Fibroblast of upper back skin (primary cell): ENCODE measurements around the gene DNAJC16.
"Not testable (repeated sequence)": the region's sequence is repeated elsewhere in the genome, so short reads cannot be mapped to it uniquely, and the experiment has no call there.

Experiments used
- DNase-seq: peaks from one replicate; pipeline ENCODE4 v3.0.0-alpha.2; 2013

DNAJC16 gene

GRCh38 chr1:15508700-15509487, 17.8 kb upstream of the DNAJC16 start:
- no peak for DNase-seq

- no peak for DNase-seq
Measured at GRCh38 chr1:15509586-15509985, 17.1 kb upstream of the DNAJC16 start.

- no peak for DNase-seq
Measured at GRCh38 chr1:15510611-15511405, 15.8 kb upstream of the DNAJC16 start.

GRCh38 chr1:15513192-15513591, 13.5 kb upstream of the DNAJC16 start:
- DNase-seq, result no peak

GRCh38 chr1:15513919-15514318, 12.7 kb upstream of the DNAJC16 start:
- DNase-seq, result no peak

GRCh38 chr1:15514557-15514956, 12.1 kb upstream of the DNAJC16 start:
- DNase-seq, result not testable (repeated sequence)

- DNase-seq, result no peak
Measured at GRCh38 chr1:15515022-15515663, 11.5 kb upstream of the DNAJC16 start.

GRCh38 chr1:15519625-15520024, 7.0 kb upstream of the DNAJC16 start:
- no peak for DNase-seq

- not testable (repeated sequence) for DNase-seq
Measured at GRCh38 chr1:15521206-15521906, 5.3 kb upstream of the DNAJC16 start.

- DNase-seq, result no peak
Measured at GRCh38 chr1:15522551-15522950, 4.1 kb upstream of the DNAJC16 start.

DNA sequence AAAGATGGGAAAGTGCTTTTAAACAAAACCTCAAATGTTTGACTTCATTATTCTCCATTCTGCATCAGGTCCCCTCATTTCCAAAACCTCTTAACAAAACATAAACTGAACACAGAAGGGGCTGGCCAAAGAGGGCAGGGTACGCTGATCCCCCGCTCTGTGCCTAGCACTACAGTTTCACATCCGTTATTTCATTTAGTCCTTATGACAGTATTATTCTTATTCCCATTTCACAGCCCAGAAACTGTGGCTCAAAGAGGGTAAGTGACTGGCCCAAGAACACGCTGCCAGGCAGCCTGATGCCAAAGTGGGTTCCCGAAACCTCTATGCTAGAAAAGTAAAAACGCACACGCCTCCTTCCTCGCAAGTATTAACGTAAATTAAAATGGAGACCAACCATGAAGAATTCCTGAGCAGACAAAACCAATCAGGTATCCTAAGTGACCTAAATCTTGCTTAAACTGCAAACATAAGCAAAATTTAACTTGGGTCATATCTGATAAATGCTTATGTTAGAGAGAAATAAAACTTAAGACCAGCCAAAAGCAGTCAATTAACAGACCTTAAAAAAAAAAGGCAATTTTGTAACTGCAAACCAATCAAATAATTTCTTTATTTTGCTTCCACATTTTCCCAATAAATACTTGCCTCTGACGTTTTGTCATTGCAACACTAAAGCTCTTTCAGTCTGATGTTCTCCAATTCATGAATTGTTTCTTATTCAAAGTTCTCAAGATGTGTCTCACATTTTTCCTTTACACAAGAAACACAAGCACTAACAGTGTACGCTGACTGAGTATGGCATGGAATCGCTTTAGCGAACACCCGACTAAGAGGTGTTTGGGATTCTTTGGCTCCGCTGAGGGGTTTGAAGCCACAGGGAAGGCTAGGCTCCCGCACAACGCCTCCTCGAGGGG, 3.3 kb upstream of the DNAJC16 start:
- DNase-seq, result no peak

DNA sequence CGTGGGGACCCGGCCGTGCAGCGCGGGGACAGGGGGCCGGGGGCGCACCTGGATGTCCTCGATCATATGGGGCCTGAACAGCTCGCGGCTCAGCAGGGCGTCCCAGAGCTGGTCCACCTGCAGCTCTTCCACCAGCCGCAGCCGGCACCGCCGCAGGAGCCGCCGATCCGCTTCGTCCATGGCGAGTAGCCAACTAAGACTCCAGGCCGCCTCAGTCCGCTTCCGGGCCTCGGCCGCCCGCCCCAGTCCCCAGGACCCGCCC, 2.7 kb upstream of the DNAJC16 start, which contains the start of gene CASP9:
CASP9 (minus strand) TSS at position 195 of the 262 bp plus-strand sequence; CDS start at position 180, 15 bp downstream.
- DNase-seq, result no peak

- DNase-seq, result peak; percentile 99
Measured at GRCh38 chr1:15524283-15525049, 2.2 kb upstream of the DNAJC16 start.

DNA sequence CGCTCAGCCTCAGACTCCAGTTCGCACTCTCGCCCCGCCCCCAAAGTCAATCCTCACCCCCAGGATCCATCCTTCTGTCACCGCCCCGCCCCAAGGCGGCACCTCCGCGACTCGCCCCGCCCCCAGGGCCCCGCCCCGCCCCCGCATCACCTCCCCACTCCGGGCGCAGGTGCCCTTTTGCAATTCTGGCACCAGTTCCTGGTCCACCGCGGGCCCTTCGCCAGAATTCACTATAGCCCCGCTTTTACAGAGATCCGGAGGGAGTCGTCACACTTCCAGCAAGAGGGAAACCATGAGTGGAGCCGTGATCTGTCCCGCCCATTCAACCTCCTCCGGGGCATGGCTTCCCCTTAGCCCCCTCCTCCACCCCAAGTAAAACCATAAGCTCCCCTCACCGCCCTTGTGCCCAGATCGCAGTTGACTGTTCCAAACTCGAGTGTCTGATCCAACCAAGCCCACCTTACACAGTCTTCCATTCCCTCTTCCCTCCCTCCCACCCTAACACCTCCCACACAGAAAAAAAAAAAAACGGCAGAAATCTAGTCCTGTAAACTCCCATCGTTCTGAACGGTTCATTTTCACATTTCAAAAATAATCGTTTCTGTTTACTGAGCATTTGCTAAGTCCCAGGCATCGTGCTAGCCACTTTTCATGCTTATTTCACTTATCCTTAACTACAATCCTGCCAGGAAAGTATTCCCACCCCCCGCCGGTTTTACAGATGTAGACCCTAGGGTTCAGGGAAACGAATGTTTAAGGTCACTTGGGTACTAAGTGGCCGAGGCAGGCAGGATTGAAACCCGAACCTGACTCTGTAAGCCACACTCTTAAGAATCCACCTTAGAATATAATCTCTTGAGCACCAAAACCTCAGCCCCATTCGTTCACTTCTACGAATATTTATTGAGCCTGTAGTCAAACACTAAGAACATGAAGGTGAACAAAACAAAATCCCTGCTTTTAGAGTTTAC, 1.3 kb upstream of the DNAJC16 start:
- DNase-seq, result no peak

GRCh38 chr1:15526021-15526489, 593 bp upstream of the DNAJC16 start:
- no peak for DNase-seq

DNA sequence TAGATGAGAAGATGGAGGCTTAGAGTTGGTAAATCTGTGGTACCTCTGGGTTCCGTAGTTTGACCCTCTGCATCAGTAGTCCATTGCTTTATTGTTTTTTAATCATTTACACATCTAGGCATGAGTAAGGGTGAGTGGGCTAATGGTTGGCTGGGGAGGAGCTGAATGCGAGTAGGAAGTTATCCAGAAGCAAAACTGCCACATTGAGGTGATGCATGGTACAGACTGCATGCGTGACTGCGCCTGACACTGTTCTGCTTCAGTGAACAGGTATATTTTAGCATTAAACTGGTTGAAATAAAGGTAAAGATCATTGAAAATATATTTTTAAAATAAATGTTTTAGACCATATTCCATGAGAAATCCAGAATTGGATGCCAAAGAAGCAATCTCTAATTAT, 4.4 kb downstream of the DNAJC16 start:
- no peak for DNase-seq

- no peak for DNase-seq
Measured at GRCh38 chr1:15531682-15532081, 5.0 kb downstream of the DNAJC16 start.

DNA sequence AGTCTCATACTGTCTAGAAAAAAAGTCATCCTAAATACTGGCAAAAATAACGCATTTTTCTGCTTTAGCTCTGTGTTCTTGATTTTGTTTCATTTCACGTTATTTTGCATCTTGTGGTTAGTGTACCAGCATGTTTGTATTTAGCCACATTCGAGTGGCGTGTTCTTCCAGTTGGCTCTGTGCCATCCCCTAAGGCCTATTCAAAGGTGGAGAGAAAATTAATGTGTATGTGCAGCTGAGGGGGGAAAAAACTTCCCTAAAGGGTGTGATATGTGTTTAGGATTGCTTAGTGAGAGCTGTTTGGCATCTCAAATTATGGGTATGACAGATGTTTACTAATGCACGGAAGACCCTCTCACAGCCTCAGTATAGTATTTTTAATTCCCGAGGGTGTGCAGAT, 12.1 kb downstream of the DNAJC16 start:
- DNase-seq, result no peak

GRCh38 chr1:15540186-15540585, 13.5 kb downstream of the DNAJC16 start:
- DNase-seq, result peak; percentile 43

- DNase-seq, result no peak
Measured at GRCh38 chr1:15541231-15541792, 14.7 kb downstream of the DNAJC16 start.
